ENCODE results near the gene ESD.

- TF ChIP-seq CTCF (conservative IDR thresholded peaks at IDR 0.05 in 1 of 2, IDR thresholded peaks at IDR 0.05 in 1 of 2; ENCODE audit: extremely low read depth in 1 of 2, insufficient read depth in 1 of 2, low read depth in 1 of 2, low read length in 2 of 2) (no peak), EZH2 (IDR thresholded peaks at IDR 0.05; ENCODE audit: borderline replicate concordance, low read length) (no peak)
Observed at GRCh38 chr13:46756977-46757376, 40.0 kb downstream of the ESD start.

Measured in mammary epithelial cell (primary cell).